Measurements from ENCODE around the gene NDRG3. TPM values are rescaled to one million over a fixed set of nuclear protein-coding genes. Genes with fewer than 3 reads are reported as not detected.

Gene NDRG3
- total RNA-seq, 1 experiment from 2014 or later: 23.6 TPM

- H4K5ac ChIP-seq (ENCODE audit: insufficient read length, low read depth, low read length): no peak overlapping the region
- peaks cover 7 to 10% of the 10 kb centered on the region in 2 experiments for H3K4me1 Mint-ChIP-seq
- no peak for DNase-seq
- H2BK5ac ChIP-seq (ENCODE audit: insufficient read length, low read length): no peak overlapping the region
- H2AFZ ChIP-seq (ENCODE audit: low read length): no peak overlapping the region
- no peak overlapping the region for H2AK5ac ChIP-seq (ENCODE audit: insufficient read length, low read length)
- H3K23ac ChIP-seq (ENCODE audit: insufficient read length, low read depth, low read length): no peak overlapping the region
- no peaks in the 10 kb centered on the region; the same call in 1 of the 2 replicates for H3K4me1 ChIP-seq (ENCODE audit: insufficient read depth, low read length)
- no peak overlapping the region for H3K4me3 Mint-ChIP-seq
- H4K20me1 ChIP-seq (ENCODE audit: control insufficient read depth, insufficient read depth, insufficient read length): no peaks in the 10 kb centered on the region
- no peak overlapping the region for H3K14ac ChIP-seq (ENCODE audit: insufficient read depth, low read length)
- H3K9ac ChIP-seq (ENCODE audit: extremely low read depth, insufficient read length, low read length): no peak overlapping the region
- no peak overlapping the region for H3K56ac ChIP-seq (ENCODE audit: insufficient read length, low read depth, low read length)
- no peaks in the 10 kb centered on the region for H3K9me3 Mint-ChIP-seq
- H3K36me3 Mint-ChIP-seq (ENCODE audit: insufficient read depth in 1 of 3, low read depth in 3 of 3): peaks cover 0 to under 1% (median 0%) of the 10 kb centered on the region in 3 experiments; a peak in 1 of 7 replicates
- no peak overlapping the region for H4K91ac ChIP-seq (ENCODE audit: insufficient read length, low read depth, low read length)
- H2BK120ac ChIP-seq (ENCODE audit: low read depth, low read length, poor library complexity, severe bottlenecking): no peak overlapping the region
- H3K18ac ChIP-seq (ENCODE audit: insufficient read length, low read depth, low read length): no peak overlapping the region
- no peak overlapping the region for H2BK12ac ChIP-seq (ENCODE audit: insufficient read length, low read depth, low read length)
- H3K27ac ChIP-seq (ENCODE audit: insufficient read length, low read depth, low read length): no peak overlapping the region
- H3K27me3 Mint-ChIP-seq (ENCODE audit: low read depth): no peaks in the 10 kb centered on the region
- 100% methylated on average over 2 of the region's 5 CpGs for WGBS (ENCODE audit: extremely low coverage, insufficient read length, low lambda C conversion rate)
- no peak overlapping the region for H4K8ac ChIP-seq (replicated peaks; ENCODE audit: insufficient read length, low read depth, low read length)
- H3K4ac ChIP-seq (ENCODE audit: low read depth, low read length): no peak overlapping the region
- no peak overlapping the region for H2BK15ac ChIP-seq (ENCODE audit: low read depth, low read length)
- no peak for TF ChIP-seq CTCF (conservative IDR thresholded peaks at IDR 0.05)
- no peak overlapping the region; a peak in 1 of 7 replicates for H3K27ac Mint-ChIP-seq
- H3K9me3 ChIP-seq (ENCODE audit: control insufficient read depth, low read depth, low read length): no peaks in the 10 kb centered on the region
- H3K27me3 ChIP-seq (ENCODE audit: insufficient read depth, low read length): no peaks in the 10 kb centered on the region
- H3K23me2 ChIP-seq (ENCODE audit: insufficient read length, low read depth, low read length, poor library complexity, severe bottlenecking): no peaks in the 10 kb centered on the region
- no peak overlapping the region for H3T11ph ChIP-seq (ENCODE audit: low read length)
- no peaks in the 10 kb centered on the region for H3K79me1 ChIP-seq (ENCODE audit: insufficient read depth, low read depth, low read length, poor library complexity, severe bottlenecking)
- H2BK20ac ChIP-seq (ENCODE audit: low read depth, low read length, poor library complexity, severe bottlenecking): no peak overlapping the region
- no peak overlapping the region for H3K4me2 ChIP-seq (ENCODE audit: insufficient read depth, insufficient read length, low read length)
- no peaks in the 10 kb centered on the region for H3K79me2 ChIP-seq (ENCODE audit: insufficient read depth, low read length)
Observed at GRCh38 chr20:36620917-36621316, 125.0 kb downstream of the NDRG3 start.
